ENCODE measurements around the gene CHRDL2.
"Not testable (repeated sequence)": the region's sequence is repeated elsewhere in the genome, so short reads cannot be mapped to it uniquely, and the experiment has no call there.

CHRDL2 gene

DNA sequence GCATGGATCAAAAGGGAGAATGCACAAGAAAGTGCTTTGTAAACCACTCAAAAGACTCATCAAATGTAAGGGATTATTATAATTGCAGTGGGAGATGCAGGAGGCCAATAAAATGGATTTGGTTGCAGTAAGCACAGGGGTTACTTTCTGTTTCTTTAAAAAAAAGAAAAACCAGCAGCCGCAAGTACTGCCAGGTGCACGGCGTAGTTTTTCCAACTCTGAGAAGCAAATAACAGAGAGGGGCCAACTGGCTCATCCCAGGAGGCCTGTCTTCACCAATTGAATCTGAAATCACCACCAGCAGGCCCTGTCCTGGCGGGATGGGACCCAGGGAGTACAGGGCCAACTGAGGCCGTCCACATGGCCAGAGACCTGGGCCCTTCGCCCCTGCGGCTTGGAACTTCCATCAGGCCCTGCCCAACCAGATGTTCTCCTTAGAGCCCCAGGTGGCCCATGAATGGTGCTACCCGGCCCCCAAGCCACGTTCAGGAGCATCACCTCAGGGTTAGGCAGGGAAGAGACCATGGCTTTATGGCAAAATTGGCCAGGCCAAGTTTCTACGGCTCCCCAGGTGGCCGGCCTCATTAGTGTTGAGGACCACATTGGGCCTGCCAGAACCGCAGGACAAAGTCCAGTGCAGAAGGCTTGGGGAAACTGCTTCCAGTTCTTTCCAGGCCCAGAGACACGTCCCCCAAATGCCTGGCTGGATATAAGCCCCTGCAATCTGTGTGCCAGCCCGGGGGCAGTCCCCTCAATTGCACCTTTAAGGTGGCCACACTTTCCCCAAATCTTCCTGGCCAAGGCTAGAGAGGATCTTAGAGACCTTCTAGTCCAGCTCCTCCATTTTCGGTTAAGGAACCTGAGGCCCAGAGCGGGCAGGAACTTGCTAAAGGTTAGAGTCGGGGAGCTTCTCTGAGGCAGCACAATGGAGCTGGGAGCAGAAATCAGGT, 61.7 kb downstream of the CHRDL2 start:
- TF ChIP-seq, protein P1, sequence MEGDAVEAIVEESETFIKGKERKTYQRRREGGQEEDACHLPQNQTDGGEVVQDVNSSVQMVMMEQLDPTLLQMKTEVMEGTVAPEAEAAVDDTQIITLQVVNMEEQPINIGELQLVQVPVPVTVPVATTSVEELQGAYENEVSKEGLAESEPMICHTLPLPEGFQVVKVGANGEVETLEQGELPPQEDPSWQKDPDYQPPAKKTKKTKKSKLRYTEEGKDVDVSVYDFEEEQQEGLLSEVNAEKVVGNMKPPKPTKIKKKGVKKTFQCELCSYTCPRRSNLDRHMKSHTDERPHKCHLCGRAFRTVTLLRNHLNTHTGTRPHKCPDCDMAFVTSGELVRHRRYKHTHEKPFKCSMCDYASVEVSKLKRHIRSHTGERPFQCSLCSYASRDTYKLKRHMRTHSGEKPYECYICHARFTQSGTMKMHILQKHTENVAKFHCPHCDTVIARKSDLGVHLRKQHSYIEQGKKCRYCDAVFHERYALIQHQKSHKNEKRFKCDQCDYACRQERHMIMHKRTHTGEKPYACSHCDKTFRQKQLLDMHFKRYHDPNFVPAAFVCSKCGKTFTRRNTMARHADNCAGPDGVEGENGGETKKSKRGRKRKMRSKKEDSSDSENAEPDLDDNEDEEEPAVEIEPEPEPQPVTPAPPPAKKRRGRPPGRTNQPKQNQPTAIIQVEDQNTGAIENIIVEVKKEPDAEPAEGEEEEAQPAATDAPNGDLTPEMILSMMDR (IDR thresholded peaks at IDR 0.05; ENCODE audit: insufficient read depth, low read length, poor library complexity, severe bottlenecking) = no peak
- Histone ChIP-seq H3K36me3 (ENCODE audit: control insufficient read depth, insufficient read depth, low read length) (no peaks in the 10 kb centered on the region), H3K27me3 (replicated peaks; ENCODE audit: control insufficient read depth, insufficient read depth, low read length) (no peaks in the 10 kb centered on the region), H3K4me3 (replicated peaks; ENCODE audit: low read depth, low read length) (no peak overlapping the region)
- DNase-seq (ENCODE audit: extremely low read depth, insufficient read length) = no peak

DNA sequence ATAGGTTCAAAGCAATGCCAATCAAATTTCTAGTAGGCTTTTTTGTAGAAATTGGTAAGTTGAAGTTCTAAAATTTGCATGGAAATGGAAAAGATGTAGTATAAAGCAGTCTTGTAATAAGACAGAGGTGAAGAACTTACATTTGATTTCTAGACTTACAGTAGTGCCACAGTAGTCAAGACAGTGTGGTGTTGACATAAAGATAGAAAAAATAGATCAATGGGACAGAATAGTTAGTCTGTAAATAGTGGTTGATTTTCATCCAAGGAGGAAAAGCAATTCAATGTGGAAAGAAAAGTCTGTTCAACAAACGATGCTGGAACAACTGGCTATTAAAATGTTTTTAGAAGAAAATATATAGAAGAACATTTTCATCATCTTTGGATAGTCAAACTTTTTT, 67.9 kb downstream of the CHRDL2 start:
- Histone ChIP-seq H3K4me3 (replicated peaks; ENCODE audit: low read depth, low read length) (no peak overlapping the region), H3K36me3 (ENCODE audit: control insufficient read depth, insufficient read depth, low read length) (no peaks in the 10 kb centered on the region), H3K27me3 (replicated peaks; ENCODE audit: control insufficient read depth, insufficient read depth, low read length) (no peaks in the 10 kb centered on the region)
- DNase-seq (ENCODE audit: extremely low read depth, insufficient read length) = no peak
- TF ChIP-seq, protein P1 (IDR thresholded peaks at IDR 0.05; ENCODE audit: insufficient read depth, low read length, poor library complexity, severe bottlenecking) = no peak

DNA sequence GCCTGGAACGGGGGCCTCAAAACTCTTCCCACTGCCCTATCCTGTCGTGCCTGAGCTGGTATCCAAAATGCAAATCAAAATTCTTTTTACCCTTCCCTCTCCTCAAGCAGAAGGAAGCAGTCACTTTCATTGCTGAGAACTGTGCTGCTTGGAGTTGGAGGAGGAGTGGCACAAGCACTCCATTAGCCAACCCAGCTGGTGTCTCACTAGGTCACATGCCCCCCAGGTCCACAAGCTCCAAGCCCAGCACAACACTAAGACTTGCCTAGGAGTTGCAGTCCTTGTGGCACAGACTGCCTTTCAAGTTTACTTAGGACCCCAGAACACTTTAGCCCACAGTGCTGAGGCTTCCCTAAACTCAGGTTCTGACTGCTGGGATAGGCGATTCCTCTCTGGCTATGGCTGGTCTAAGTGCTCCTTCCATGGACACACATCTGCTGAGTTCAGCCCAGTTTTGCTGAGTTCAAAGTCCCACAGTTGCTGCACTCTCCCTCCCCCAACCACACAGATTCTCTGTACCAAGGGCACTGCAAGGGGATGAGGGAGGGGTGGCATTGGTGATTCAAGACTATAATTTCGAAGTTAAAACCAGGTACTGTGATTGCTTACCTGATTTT, 68.6 kb downstream of the CHRDL2 start:
- Histone ChIP-seq H3K36me3 (ENCODE audit: control insufficient read depth, insufficient read depth, low read length) (no peaks in the 10 kb centered on the region), H3K27me3 (replicated peaks; ENCODE audit: control insufficient read depth, insufficient read depth, low read length) (no peaks in the 10 kb centered on the region), H3K4me3 (replicated peaks; ENCODE audit: low read depth, low read length) (no peak overlapping the region)
- TF ChIP-seq, protein P1 (IDR thresholded peaks at IDR 0.05; ENCODE audit: insufficient read depth, low read length, poor library complexity, severe bottlenecking) = no peak
- DNase-seq (ENCODE audit: extremely low read depth, insufficient read length) = no peak

DNA sequence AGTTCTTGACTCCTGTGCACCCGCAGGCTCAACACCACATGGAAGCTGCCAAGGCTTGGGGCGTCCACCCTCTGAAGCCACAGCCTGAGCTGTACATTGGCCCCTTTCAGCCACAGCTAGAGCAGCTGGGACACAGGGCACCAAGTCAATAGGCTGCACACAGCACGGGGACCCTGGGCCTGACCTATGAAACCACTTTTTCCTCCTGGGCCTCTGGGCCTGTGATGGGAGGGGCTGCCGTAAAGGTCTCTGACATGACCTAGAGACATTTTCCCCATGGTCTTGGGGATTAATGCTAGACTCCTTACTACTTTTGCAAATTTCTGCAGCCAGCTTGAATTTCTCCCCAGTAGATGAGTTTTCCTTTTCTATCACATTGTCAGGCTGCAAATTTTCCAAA, 72.1 kb downstream of the CHRDL2 start:
- H3K4me3 ChIP-seq (replicated peaks; ENCODE audit: low read depth, low read length); H3K36me3 ChIP-seq (ENCODE audit: control insufficient read depth, insufficient read depth, low read length); H3K27me3 ChIP-seq (replicated peaks; ENCODE audit: control insufficient read depth, insufficient read depth, low read length); DNase-seq (ENCODE audit: extremely low read depth, insufficient read length): not testable (repeated sequence)

DNA sequence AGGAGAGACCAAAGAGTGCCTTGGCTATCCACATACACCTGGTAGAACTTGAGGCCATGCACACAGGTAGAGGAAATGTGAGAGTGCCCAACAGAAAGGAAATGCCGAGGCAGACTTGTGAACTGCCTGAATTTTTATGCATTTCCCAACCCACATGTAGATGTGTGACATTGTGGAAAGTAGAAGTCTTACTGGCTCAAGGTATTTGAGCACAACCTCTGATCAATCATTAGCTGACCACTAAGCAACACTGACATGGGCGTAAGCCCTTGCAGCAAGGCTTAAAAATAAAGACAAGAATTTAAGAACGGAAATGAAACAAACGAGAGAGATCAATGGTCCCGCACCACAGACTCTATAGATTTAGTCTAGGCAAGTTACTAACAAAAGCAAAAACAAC, 76.2 kb downstream of the CHRDL2 start:
- H3K36me3 ChIP-seq (ENCODE audit: control insufficient read depth, insufficient read depth, low read length) = no peaks in the 10 kb centered on the region; the same call in 1 of the 2 replicates
- TF ChIP-seq, protein P1 (IDR thresholded peaks at IDR 0.05; ENCODE audit: insufficient read depth, low read length, poor library complexity, severe bottlenecking) = no peak

DNA sequence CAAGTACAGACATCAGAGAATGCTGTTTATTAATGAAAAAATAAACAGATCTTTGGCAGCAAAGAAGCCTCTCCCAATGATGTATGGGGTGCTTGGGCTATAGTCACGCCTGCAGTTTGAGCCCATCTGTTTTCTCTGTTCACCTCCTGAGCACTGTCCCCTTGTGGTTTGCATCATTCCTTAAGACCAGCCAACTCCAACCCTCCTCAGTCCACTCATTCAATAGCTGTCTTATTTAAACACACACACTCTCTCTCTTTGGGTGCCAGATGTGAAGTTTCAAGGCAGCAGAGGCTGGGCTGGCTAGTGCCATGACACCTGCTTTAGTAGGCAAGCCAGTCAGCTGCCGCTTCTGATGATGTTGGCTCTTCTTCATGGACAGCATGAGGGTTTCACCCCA, 80.7 kb downstream of the CHRDL2 start:
- TF ChIP-seq, protein P1 (IDR thresholded peaks at IDR 0.05; ENCODE audit: insufficient read depth, low read length, poor library complexity, severe bottlenecking) = no peak
- no peaks in the 10 kb centered on the region; the same call in 1 of the 2 replicates for H3K36me3 ChIP-seq (ENCODE audit: control insufficient read depth, insufficient read depth, low read length)
- H3K27me3 ChIP-seq (replicated peaks; ENCODE audit: control insufficient read depth, insufficient read depth, low read length) = no peaks in the 10 kb centered on the region
- DNase-seq (ENCODE audit: extremely low read depth, insufficient read length) = no peak
- H3K4me3 ChIP-seq (replicated peaks; ENCODE audit: low read depth, low read length) = no peak overlapping the region

More for the DNA sequence above, 76.2 kb downstream of the CHRDL2 start:
- Histone ChIP-seq H3K4me3 (replicated peaks; ENCODE audit: low read depth, low read length) (no peak overlapping the region), H3K27me3 (replicated peaks; ENCODE audit: control insufficient read depth, insufficient read depth, low read length) (no peaks in the 10 kb centered on the region)
- no peak for DNase-seq (ENCODE audit: extremely low read depth, insufficient read length)
